HL-60 (cell line): ENCODE data around the gene AHR.

ENCODE experiments used
- DNase-seq, 2 experiments: peaks; one replicate each; pipeline ENCODE4 v3.0.0-alpha.2; 2010 to 2020; ENCODE audit warnings: low read depth in 1 of 2, low spot score in 1 of 2
- H3K27ac ChIP-seq: fragments of 250-450 bp; sonication (Bioruptor Pico); replicated peaks from 2 replicates; pipeline ENCODE4 v1.5.1; 2020; ENCODE audit warnings: mild to moderate bottlenecking, moderate library complexity
- H3K27me3 ChIP-seq: fragments of 250-450 bp; sonication (Bioruptor Pico); 2 replicates; pipeline ENCODE4 v1.5.1; 2021; ENCODE audit warnings: mild to moderate bottlenecking, moderate library complexity; ENCODE audit not compliant: insufficient read depth, poor library complexity, severe bottlenecking
- H3K4me3 ChIP-seq: replicated peaks from 2 replicates; pipeline ENCODE4 v1.5.1; 2011; ENCODE audit warnings: mild to moderate bottlenecking, control low read depth, low read length; ENCODE audit not compliant: insufficient read depth
- CTCF ChIP-seq: IDR thresholded peaks from one replicate; pipeline ENCODE4 v1.5.1; 2011; ENCODE audit warnings: low read length, control low read depth, inconsistent platforms; ENCODE audit not compliant: insufficient read depth
- GABPA ChIP-seq: IDR thresholded peaks from 2 replicates; pipeline ENCODE4 v1.6.1; 2012; ENCODE audit warnings: low read depth
- POLR2AphosphoS5 ChIP-seq: IDR thresholded peaks from 2 replicates; pipeline ENCODE4 v1.6.1; 2012; ENCODE audit warnings: low read depth
- REST ChIP-seq: IDR thresholded peaks from 2 replicates; pipeline ENCODE4 v1.6.1; 2012; ENCODE audit warnings: low read depth; ENCODE audit not compliant: insufficient replicate concordance
- SPI1 ChIP-seq: IDR thresholded peaks from 2 replicates; pipeline ENCODE4 v1.6.1; 2012; ENCODE audit warnings: low read depth, mild to moderate bottlenecking, borderline replicate concordance

Gene AHR

GRCh38 chr7:17307000-17307399 is 8.5 kb downstream of the AHR start:
- Histone ChIP-seq H3K4me3 (no peak overlapping the region), H3K27ac (no peak overlapping the region), H3K27me3 (no peaks in the 10 kb centered on the region)
- no peak for DNase-seq
- TF ChIP-seq REST (no peak), CTCF (no peak), GABPA (no peak), SPI1 (no peak), POLR2AphosphoS5 (no peak)

- TF ChIP-seq SPI1 (no peak), REST (no peak), POLR2AphosphoS5 (no peak), GABPA (no peak), CTCF (no peak)
- Histone ChIP-seq H3K4me3 (no peak overlapping the region), H3K27me3 (no peaks in the 10 kb centered on the region), H3K27ac (no peak overlapping the region)
- no peak for DNase-seq
Observed at GRCh38 chr7:17307558-17307957, 9.1 kb downstream of the AHR start.

- Histone ChIP-seq H3K4me3 (no peak overlapping the region), H3K27me3 (no peaks in the 10 kb centered on the region), H3K27ac (no peak overlapping the region)
- no peak for TF ChIP-seq REST
- TF ChIP-seq SPI1: no peak
- no peak for TF ChIP-seq POLR2AphosphoS5
- no peak for TF ChIP-seq GABPA
- no peak for TF ChIP-seq CTCF
- DNase-seq: no peak
Observed at GRCh38 chr7:17307969-17308648, 9.7 kb downstream of the AHR start.
